K562 (cell line): ENCODE data around the gene ATXN3. TPM values are rescaled to one million over a fixed set of nuclear protein-coding genes. Genes with fewer than 3 reads are reported as not detected.
A peak's percentile ranks its signal among the peaks of the same experiment; 100 is the strongest.

Experiments used
- DPF2 ChIP-seq: fragments of 450-650 bp; IDR thresholded peaks from 2 replicates; pipeline ENCODE4 v1.6.1; 2016
- EP300 ChIP-seq: IDR thresholded peaks from 2 replicates; pipeline ENCODE4 v1.6.1; 2012; ENCODE audit warnings: low read length, improper control_type of control experiment
- FOXK2 ChIP-seq, 2 experiments: fragments of 450-650 bp; IDR thresholded peaks in 1 of 2; conservative IDR thresholded peaks in 1 of 2; 2 replicates each; pipeline ENCODE4 v1.6.1; 2016; ENCODE audit warnings: low read depth in 2 of 2, mild to moderate bottlenecking in 1 of 2
- MGA ChIP-seq: fragments of 450-650 bp; IDR thresholded peaks from 2 replicates; pipeline ENCODE4 v1.6.1; 2016; ENCODE audit warnings: mild to moderate bottlenecking, moderate library complexity
- MTA2 ChIP-seq: fragments of 450-650 bp; IDR thresholded peaks from 2 replicates; pipeline ENCODE4 v1.6.1; 2016; ENCODE audit warnings: low read depth
- NFE2 ChIP-seq: IDR thresholded peaks from 2 replicates; pipeline ENCODE4 v1.6.1; 2014; ENCODE audit warnings: antibody characterized with exemption, low read depth
- NRF1 ChIP-seq, 2 experiments: fragments of 450-650 bp; IDR thresholded peaks in 1 of 2; conservative IDR thresholded peaks in 1 of 2; 2 replicates each; pipeline ENCODE4 v1.6.1; 2014; ENCODE audit warnings: mild to moderate bottlenecking in 2 of 2
- ZBTB11 ChIP-seq, 3 experiments: fragments of 200-800 bp in 1 of 3; fragments of 250-450 bp in 1 of 3; fragments of 450-650 bp in 1 of 3; sonication (Bioruptor Pico) in 1 of 3; sonication (Bioruptor generic) in 1 of 3; formaldehyde crosslinking in 1 of 3; IDR thresholded peaks; 2 replicates each; pipeline versions ENCODE4 v1.6.1 to v1.8.0; 2016 to 2022; ENCODE audit warnings: mild to moderate bottlenecking in 2 of 3, missing genetic modification characterization in 2 of 3, missing compliant biosample characterization in 1 of 3, moderate library complexity in 1 of 3
- ZC3H11A ChIP-seq: IDR thresholded peaks from 2 replicates; pipeline ENCODE4 v1.6.1; 2012; ENCODE audit warnings: low read depth, low read length, improper control_type of control experiment
- ZC3H4 ChIP-seq: sonication (generic); formaldehyde crosslinking; IDR thresholded peaks from 2 replicates; pipeline ENCODE4 v1.9.0; 2021; ENCODE audit warnings: missing genetic modification reagents, borderline replicate concordance
- polyA plus RNA-seq, 8 experiments: library from polyadenylated mRNA; depleted of rRNA in 4 of 8; stranded (reverse) in 5 of 8; unstranded in 3 of 8; fragments of >200 nt; fragmentation: Nextera tagmentation in 2 of 8; fragmentation: Illumina TruSeq in 1 of 8; extraction: Ambion mirVana in 2 of 8; extraction: Trizol in 1 of 8; gene quantifications; 2 replicates each; pipeline versions ENCODE4 v1.2.1 to v1.2.3, GENCODE V29; 2011 to 2014; ENCODE audit warnings: inconsistent platforms in 1 of 8, missing spikeins in 1 of 8
- total RNA-seq, 7 experiments: library from RNA; depleted of rRNA in 6 of 7; stranded (reverse); fragments of >200 nt in 6 of 7; fragmentation: Illumina TruSeq in 2 of 7; extraction: Trizol in 2 of 7; gene quantifications; 2 replicates each; pipeline versions ENCODE4 v1.2.1 to v1.2.3, GENCODE V29; 2011 to 2021; ENCODE audit warnings: low replicate concordance in 1 of 7

The ATXN3 gene
- total and polyA plus RNA-seq, 9 of the 15 experiments (the other 6 are each of a cell fraction or from before 2014, with no cell fraction given) = 11.3 to 25.0 (median 14.6) TPM

GRCh38 chr14:92040431-92041051 is 65.8 kb downstream of the ATXN3 start (continued):
- TF ChIP-seq MGA (0 out of 2 replicates have a peak, but pooled peaks have one; percentile 33), MTA2 (0 out of 2 replicates have a peak, but pooled peaks have one; percentile 8), ZC3H11A (no peak), DPF2 (peak; percentile 27; the same call in 1 of the 2 replicates), FOXK2 (conservative IDR thresholded peaks at IDR 0.05 in 1 of 2, IDR thresholded peaks at IDR 0.05 in 1 of 2; ENCODE audit: low read depth in 2 of 2) (peak in 1 of 2 experiments; percentile 3; a peak in 1 of 4 replicates), ZC3H4 (CRISPR knock-in tag) (no peak), EP300 (no peak), NFE2 (no peak), ZBTB11 (CRISPR knock-in tag; IDR thresholded peaks at IDR 0.05) (0 out of 6 replicates have a peak, but pooled peaks of 1 of the 3 experiments have one; percentile 17), NRF1 (conservative IDR thresholded peaks at IDR 0.05 in 1 of 2, IDR thresholded peaks at IDR 0.05 in 1 of 2) (peak in 1 of 2 experiments; percentile 62; a peak in 3 of 4 replicates)
